HFF-Myc (cell line): Measurements from ENCODE around the gene MGAT1.
A peak's percentile ranks its signal among the peaks of the same experiment; 100 is the strongest.
"Not testable (repeated sequence)": the region's sequence is repeated elsewhere in the genome, so short reads cannot be mapped to it uniquely, and the experiment has no call there.

Experiments used
- DNase-seq: peaks from one replicate; pipeline ENCODE4 v3.0.0-alpha.2; 2011; ENCODE audit warnings: low read depth; ENCODE audit errors: extremely low read depth
- H3K4me3 ChIP-seq: replicated peaks from 2 replicates; pipeline ENCODE4 v1.5.1; 2011; ENCODE audit warnings: low read depth, mild to moderate bottlenecking, control low read depth, low read length
- TF ChIP-seq, protein P1 (sequence below): IDR thresholded peaks from 2 replicates; pipeline ENCODE4 v1.5.1; 2012; ENCODE audit warnings: mild to moderate bottlenecking, low read depth, low read length, control low read depth; ENCODE audit errors: missing control alignments

MGAT1 gene

DNA sequence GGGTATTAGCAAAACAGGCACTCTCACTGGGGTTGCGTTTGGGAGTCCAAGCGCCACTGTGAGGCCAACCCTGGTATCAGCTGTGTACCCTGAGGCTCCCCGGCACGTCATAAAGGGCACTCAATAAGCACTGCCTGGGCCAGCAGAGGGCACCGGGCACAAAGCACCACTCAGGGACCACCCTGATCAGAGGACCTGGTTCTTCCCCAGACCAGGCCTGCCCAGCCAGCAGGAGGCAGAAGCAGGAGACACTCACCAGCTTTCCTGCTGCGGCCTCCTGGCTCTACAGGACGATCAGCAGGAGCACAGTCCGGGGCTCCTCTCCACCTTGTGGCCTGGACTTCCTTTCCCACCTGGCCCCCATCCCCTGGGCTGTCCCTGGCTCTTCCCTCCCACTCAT lies 12.6 kb downstream of the MGAT1 start:
- TF ChIP-seq, protein P1, sequence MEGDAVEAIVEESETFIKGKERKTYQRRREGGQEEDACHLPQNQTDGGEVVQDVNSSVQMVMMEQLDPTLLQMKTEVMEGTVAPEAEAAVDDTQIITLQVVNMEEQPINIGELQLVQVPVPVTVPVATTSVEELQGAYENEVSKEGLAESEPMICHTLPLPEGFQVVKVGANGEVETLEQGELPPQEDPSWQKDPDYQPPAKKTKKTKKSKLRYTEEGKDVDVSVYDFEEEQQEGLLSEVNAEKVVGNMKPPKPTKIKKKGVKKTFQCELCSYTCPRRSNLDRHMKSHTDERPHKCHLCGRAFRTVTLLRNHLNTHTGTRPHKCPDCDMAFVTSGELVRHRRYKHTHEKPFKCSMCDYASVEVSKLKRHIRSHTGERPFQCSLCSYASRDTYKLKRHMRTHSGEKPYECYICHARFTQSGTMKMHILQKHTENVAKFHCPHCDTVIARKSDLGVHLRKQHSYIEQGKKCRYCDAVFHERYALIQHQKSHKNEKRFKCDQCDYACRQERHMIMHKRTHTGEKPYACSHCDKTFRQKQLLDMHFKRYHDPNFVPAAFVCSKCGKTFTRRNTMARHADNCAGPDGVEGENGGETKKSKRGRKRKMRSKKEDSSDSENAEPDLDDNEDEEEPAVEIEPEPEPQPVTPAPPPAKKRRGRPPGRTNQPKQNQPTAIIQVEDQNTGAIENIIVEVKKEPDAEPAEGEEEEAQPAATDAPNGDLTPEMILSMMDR, result peak; percentile 8
- no peak overlapping the region for H3K4me3 ChIP-seq
- no peak for DNase-seq

DNA sequence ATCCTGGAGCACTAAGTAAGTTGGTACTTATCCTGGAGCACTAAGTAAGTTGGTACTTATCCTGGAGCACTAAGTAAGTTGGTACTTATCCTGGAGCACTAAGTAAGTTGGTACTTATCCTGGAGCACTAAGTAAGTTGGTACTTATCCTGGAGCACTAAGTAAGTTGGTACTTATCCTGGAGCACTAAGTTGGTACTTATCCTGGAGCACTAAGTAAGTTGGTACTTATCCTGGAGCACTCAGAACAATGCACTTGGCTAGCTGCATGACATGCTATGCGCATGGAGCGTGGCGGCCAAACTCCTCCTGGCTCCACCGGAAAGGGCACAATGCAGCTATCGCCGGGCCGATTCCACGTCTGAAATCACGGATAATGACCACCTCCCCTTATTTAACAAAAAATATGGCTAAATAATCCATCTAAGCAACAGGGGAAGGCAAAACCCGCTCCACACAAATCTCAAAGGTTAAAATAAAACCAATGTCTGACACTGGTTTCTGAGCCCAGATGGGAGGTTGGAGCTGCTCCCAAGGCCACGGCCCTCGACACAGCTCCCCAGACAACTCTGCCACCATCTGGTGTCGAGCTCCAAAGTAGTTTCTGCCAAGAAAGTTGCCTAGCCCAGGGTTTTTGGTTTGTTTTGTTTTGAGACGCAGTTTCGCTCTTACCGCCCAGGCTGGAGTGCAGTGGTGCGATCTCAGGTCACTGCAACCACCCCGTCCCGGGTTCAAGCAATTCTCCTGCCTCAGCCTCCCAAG lies 13.8 kb downstream of the MGAT1 start:
- DNase-seq, H3K4me3 ChIP-seq: not testable (repeated sequence)

DNA sequence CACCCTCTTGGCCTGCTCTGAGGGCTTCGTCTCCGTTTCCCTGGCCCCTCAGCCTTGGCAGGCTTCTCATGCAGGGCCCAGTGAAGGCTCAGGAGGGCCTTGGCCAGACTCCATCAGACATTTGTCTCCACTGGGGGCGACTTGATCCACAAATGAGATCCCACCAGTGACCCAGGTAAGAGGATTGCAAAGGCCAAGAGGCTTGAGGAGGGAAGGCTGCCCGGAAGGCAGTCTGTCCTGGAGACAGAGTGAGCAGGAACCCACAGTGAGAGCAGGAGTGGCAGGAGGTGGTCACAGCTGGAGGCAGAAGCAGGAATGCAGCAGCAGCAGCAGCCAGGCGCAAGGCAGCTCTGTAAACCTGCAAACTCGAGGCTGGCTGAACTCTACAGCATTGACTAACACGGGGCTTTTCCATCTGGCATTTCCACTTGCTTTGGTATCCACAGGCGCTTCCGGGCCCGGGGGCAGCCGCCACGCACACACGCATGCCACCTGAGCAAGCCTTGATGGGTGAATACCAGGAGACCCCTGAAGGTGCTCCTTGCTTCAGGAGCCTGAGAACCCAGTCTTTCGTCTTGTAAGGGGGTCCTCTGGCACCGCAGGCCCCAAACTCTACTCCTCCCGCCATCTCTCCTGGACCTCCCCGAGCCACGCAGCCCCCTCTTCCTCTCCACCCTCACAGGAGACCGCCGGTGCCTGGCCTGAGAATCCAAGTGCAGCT lies 14.7 kb downstream of the MGAT1 start:
- TF ChIP-seq, protein P1, result no peak
- no peak for DNase-seq
- no peak overlapping the region for H3K4me3 ChIP-seq

DNA sequence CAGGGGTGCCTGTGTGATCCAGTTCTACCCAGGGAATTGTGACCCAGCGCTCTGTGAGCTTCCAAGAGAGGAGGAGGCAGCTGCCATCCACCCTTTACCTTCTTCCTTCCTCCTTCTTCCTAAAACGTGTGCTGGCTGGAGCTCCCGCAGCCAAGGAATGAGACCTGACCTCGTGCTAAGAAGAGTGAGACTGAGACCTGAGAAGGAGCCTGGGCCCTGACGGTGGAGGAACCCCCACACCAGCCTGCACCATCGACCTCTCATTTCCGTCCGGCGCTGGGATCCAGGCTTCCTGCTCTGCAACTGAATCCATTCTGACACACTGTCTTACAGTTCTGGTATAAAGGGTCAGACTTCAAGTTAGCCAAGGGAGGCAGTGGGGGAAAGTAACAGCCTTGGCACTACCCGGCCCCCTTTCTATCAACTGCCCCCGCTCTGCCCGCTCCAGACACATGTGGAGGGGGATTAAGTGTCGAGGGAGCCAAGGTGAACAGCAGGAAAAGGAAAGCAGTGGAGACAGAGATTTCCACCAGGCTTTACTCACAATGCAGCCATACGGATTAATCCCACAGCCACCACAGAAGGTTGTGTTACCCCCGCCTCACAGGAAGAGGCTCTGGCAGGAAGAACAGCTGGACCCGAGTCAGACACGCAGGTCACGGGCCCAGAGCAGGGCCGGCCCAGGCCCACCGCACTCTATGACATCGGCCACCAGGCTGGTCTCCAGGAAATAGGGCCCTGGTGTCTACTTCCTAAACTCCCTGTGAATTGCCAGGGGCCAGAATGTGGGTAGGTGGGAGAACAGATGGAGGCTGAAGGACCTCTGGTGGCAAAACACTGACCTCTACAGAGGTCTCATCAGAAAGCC lies 15.8 kb downstream of the MGAT1 start:
- TF ChIP-seq, protein P1, result no peak
- H3K4me3 ChIP-seq, result no peak overlapping the region
- DNase-seq, result no peak

DNA sequence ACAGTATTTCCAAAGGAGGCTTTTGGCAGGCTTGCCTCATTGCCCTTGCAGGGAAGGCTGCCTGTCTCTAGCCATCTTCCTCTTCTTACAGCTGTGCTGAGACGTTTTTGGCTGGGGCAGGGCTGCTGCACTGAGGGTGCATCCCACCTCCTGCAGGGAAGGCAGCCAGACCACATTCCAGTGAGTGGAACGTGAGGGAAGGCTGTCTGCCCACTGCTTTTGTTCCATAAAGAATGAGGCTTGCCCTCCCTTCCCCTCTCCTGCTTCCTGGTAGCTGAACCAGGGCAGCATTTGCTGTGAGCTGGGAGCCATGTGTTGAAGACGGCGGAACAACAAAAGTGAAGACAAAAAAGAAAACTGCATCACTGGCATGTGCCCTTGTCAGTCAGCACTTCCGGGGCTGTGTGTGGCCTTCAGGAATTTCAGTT lies 16.8 kb downstream of the MGAT1 start:
- DNase-seq, result no peak
- TF ChIP-seq, protein P1, result no peak
- no peak overlapping the region for H3K4me3 ChIP-seq

DNA sequence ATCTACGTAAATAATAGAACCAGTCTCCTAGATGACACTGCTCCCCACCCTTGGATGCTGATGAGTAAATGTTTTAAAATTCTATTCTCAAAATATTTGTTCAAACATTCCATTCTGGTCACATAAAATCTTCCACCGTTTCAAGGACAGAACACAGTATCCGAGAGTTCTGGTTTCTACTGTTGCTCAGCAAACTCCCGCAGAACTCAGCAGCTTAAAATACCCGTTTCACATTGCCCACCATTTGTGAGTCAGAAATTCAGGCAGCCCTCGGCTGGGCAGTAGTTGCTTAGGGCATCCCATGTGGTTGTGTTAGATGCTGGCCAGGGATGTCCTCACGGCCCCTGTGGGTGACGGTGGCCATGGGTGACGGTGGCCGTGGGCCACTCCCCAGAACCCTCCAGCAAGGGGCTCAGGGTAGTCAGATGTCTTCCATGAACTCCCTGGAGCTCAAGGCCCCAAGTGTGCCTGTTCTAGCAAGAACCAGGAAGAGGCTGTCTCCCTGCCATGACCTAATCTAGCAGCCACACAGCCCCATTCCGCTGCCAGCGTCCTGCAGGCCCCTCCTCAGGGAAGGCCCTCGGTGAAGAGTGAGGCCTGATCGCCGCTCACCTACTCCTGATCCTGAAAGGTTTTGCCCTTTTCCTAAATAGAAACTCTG lies 17.4 kb downstream of the MGAT1 start:
- DNase-seq, result no peak
- H3K4me3 ChIP-seq, result no peak overlapping the region
- TF ChIP-seq, protein P1, result no peak
